Fibroblast of pulmonary artery (primary cell): ENCODE results near the gene ASIC3.

Experiments used
- DNase-seq: peaks from one replicate; pipeline ENCODE4 v3.0.0-alpha.2; 2010; ENCODE audit warnings: low read depth
- H3K4me3 ChIP-seq: replicated peaks from 2 replicates; pipeline ENCODE4 v1.5.1; 2011; ENCODE audit warnings: low read depth, mild to moderate bottlenecking, control low read depth, low read length, moderate library complexity
- TF ChIP-seq, protein P1 (sequence below): IDR thresholded peaks from 2 replicates; pipeline ENCODE4 v1.5.1; 2011; ENCODE audit warnings: mild to moderate bottlenecking, control low read depth, low read length, inconsistent platforms; ENCODE audit errors: missing control alignments

The ASIC3 gene

DNA sequence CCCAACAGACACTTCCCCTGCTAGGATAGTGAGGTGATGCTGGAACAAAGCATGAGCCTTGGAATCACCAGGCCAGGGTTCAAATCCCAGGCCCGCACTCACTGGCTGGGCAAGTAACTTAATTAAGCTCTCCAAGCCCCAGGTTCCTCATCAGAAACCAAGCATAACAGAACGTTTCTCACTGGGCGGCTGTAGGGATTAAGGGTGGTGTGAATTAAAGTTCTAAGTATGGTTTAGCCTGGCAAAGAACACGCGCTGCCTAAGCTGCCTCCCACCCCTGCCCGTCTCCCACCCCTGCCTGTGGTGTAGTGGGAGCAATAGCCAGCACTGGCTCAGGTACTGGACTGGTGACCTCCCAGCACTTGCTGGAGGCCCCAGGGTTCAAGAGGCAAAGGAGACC, 16.7 kb downstream of the ASIC3 start:
- TF ChIP-seq, protein P1, sequence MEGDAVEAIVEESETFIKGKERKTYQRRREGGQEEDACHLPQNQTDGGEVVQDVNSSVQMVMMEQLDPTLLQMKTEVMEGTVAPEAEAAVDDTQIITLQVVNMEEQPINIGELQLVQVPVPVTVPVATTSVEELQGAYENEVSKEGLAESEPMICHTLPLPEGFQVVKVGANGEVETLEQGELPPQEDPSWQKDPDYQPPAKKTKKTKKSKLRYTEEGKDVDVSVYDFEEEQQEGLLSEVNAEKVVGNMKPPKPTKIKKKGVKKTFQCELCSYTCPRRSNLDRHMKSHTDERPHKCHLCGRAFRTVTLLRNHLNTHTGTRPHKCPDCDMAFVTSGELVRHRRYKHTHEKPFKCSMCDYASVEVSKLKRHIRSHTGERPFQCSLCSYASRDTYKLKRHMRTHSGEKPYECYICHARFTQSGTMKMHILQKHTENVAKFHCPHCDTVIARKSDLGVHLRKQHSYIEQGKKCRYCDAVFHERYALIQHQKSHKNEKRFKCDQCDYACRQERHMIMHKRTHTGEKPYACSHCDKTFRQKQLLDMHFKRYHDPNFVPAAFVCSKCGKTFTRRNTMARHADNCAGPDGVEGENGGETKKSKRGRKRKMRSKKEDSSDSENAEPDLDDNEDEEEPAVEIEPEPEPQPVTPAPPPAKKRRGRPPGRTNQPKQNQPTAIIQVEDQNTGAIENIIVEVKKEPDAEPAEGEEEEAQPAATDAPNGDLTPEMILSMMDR, result no peak
- DNase-seq, result no peak
- H3K4me3 ChIP-seq, result no peak overlapping the region

DNA sequence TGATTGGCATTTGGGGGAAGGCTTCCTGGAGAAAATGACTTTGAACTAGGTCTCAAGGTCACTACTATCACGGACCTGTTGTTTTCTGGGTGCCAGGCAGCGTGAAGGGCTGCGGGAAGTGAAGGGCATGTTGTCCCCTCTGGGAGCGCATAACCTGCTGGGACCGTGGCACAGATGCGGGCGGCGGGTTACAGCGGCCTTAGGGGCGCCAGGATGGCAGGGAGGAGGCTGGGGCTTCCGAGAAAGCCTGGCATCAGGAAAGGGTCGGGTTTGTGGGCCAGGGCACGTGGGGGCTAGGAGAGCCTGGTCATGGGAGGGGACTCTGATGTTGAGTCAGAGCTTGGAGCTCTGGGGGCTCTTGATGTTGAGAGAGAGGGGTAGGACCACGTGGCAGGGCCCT, 17.2 kb downstream of the ASIC3 start:
- TF ChIP-seq, protein P1, result no peak
- no peak for DNase-seq
- no peak overlapping the region for H3K4me3 ChIP-seq

- no peak overlapping the region for H3K4me3 ChIP-seq
- TF ChIP-seq, protein P1, result no peak
- no peak for DNase-seq
These were observed 18.1 kb downstream of the ASIC3 start for GRCh38 chr7:151066273-151066974.

- no peak overlapping the region for H3K4me3 ChIP-seq
- DNase-seq, result no peak
- TF ChIP-seq, protein P1, result no peak
These were observed 19.9 kb downstream of the ASIC3 start for GRCh38 chr7:151068069-151068773.

DNA sequence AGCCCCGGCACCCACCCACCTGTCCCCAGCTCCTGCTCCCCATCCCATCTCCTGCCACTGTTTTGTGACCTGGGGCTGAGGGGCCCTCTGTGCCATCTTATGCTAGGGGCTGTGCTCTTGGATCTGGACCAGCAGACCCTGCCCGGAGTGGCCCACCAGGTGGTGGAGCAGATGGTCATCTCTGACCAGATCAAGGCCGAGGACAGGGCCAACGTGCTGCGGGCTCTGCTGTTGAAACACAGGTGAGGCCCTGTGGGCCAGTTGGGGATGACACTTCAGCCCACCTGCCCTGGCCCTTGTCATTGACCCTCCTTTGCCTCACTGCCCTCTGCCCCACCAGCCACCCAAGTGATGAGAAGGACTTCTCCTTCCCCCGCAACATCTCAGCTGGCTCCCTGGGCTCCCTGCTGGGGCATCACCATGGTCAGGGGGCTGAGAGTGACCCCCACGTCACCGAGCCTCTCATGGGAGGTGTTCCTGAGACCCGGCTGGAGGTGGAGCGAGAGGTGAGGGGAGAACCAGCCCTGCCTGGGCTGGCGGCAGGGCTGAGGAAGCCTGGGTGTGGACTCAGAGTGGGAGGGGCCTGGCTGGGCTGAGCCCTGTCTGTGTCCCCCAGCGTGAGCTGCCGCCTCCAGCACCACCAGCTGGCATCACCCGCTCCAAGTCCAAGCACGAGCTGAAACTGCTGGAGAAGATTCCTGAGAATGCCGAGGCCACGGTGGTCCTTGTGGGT, 21.7 kb downstream of the ASIC3 start:
- TF ChIP-seq, protein P1, result no peak
- no peak overlapping the region for H3K4me3 ChIP-seq
- DNase-seq, result no peak

GRCh38 chr7:151070574-151070960, 22.2 kb downstream of the ASIC3 start:
- TF ChIP-seq, protein P1, result no peak
- H3K4me3 ChIP-seq, result no peak overlapping the region
- DNase-seq, result no peak
